DMS 273 (cell line): Measurements from ENCODE around the gene DRGX.
A peak's percentile ranks its signal among the peaks of the same experiment; 100 is the strongest.

ENCODE experiments used
- DNase-seq: peaks from one replicate; lab custom pipeline; 2025; ENCODE audit not compliant: unreplicated experiment; lab: John Stamatoyannopoulos, UW

DRGX gene

DNA sequence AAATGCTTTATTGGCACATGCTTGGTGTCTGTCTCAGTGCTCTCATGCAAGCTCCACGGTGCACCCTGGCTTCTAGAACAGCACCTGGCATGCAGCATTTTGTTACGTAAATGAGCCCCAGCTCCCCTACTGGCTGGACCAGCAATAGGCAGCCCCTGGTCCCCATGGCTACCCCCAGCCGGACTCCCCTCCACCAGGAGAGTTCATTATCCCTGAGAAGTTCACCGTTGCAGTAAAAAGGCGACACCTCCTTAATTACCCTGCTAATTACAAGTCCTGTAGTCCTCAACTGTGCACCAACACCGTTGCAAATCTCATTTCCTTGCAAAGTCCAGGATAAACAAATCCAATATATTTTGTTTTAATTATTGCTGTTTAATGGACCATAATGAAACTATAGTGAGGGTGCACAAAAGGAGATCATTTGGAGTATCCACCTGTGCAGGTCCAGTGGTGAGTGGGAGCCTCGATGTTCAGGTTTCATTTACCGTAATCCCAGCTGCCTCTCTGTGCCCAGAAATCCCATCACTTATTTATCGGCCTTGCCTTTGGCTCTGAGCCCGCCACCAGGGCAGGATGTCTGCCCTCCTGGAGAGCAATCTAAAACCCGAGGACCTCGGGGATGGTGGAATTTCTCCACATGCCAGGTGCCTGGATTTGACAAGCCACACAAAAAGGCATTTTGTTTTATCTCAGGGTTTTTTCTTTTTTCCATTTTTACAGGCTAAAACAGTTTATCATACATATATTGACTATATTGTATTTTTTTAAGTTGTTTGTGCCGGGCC, 12.8 kb upstream of the DRGX start:
- DNase-seq: peak; percentile 6

GRCh38 chr10:49407552-49408137, 11.8 kb upstream of the DRGX start:
- DNase-seq: peak; percentile 85

GRCh38 chr10:49407151-49407550, 11.3 kb upstream of the DRGX start:
- no peak for DNase-seq

DNA sequence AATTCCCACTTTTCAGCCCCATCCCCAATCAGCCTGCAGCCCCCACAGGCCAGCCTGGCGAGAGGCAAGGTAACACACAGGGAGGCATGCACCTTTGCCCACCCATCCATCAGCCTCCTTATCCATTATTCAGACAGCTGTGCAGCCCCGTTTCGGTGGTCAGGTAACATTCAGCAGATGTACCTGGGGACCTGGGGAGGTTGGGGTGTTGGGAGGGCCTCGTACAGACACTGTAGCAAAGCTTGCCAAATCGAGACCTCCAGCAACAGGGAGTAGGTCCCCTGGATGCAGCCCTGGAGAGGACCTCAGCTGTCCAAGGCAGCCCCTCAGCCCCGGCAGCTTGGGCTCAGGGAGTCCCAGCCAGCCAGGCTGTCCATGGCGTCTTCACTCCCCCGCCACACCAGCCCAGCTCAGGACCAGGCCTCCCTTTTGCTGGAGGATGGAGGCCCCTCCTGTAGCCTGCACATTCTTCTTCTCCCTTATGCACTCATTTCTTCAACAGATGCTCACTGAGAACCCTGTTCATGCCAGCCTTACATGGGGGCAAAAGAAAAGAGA, 8.5 kb upstream of the DRGX start:
- DNase-seq: no peak

GRCh38 chr10:49403363-49403762, 7.5 kb upstream of the DRGX start:
- DNase-seq: no peak

DNA sequence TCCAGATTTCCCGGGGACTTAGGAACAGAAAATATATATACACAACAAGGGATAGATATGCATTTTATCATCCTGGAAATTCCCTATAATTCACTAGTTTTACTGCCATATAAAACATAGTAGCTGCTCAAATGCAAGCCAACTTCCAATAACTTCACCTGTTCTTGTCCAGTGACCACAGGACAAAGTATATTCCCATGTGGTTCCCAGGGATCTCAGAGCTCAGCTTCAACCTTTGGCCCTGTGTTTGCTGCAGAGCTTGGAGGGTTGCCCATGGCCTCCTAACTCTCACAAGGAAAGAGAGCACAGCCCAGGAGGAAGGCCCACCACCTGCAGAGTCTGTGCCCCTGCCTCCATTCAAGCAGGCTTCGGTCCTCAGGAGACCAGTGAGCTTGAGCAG, 4.5 kb upstream of the DRGX start:
- no peak for DNase-seq

DNA sequence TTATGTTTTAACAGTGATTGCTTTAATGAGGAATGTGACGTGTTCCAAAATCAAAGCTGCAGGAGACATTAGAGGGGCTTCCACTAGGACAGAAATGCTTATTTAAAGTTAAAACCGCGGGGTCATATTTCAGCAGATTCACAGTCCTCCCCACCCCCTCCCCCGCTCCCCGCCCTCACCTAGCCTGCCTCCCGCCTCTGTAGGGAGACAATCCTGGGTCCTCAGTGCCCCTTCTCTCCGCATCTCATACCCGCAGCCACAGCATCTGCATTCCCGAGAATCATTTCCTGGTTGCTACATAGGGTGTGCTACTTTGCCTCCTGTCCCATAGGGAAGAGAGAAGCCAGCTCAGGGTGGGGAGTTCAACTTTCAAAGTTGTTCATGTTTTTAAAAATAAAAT, 3.1 kb upstream of the DRGX start:
- no peak for DNase-seq

- peak; percentile 47 for DNase-seq
These were observed 2.3 kb upstream of the DRGX start for GRCh38 chr10:49398000-49398861.

DNA sequence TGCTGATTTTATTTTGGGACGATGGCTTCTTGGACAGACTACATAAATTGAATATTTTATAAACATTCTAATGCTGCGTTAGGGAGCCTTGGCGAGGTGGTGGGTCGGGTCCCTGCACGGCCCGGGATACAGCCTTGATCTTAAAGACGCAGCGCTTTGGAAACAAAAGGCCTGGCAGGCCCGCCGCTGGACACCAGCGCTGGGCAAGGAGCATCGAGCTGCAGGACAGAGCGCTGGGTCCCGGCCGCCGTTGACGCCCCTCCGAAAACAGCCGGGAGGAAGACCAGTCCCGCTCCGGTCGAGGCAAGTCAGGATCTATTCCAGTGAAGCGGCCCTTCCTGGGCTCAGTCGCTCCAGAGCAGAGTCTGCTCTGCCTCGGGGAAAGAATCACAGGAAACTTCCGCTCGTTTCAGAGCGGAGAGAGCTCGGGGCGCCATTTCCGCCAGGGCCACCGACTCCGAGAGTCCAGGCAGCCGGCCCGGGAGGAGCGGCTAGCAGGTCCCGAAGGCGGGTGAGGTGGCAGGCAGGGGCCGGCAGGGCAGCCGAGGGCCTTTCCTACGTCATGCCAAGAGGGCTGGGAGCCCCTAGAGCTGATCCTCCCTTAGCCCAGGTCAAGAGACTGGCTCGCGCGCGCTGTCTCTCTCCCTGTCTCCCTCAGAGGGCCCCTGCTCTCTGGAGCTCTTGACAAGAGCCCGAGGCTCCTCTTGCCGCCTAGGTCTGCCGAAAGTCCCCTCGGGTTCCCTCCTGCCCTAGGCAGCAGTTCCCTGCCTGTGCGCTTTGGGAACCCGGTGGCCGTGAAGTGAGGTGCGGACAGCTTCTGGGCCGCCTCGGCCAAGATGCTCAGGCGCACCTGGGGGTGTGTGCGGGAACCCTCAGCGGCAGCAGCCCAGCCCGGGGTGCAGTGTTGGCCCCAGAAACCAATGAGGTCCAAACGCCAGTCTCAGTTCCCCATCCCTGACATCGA, 1.4 kb upstream of the DRGX start:
- peak; percentile 47 for DNase-seq

DNA sequence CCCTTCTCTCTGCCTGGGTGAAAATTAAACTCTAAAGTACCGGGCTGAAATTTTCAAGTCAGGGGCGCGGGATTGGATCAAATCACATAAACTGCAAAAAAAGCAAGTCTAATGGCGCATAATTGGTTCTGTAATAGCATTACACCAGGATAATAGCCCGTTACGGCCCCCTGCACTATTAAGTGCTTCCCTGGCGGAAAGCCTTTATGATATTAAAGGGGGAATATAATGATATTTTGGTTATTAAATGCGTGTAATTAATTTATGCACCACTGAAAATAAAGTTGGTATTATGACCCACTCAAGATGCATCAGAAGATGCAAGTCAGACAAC, 744 bp upstream of the DRGX start:
- no peak for DNase-seq

- peak; percentile 45 for DNase-seq
These were observed 752 bp downstream of the DRGX start for GRCh38 chr10:49394933-49395740.

DNA sequence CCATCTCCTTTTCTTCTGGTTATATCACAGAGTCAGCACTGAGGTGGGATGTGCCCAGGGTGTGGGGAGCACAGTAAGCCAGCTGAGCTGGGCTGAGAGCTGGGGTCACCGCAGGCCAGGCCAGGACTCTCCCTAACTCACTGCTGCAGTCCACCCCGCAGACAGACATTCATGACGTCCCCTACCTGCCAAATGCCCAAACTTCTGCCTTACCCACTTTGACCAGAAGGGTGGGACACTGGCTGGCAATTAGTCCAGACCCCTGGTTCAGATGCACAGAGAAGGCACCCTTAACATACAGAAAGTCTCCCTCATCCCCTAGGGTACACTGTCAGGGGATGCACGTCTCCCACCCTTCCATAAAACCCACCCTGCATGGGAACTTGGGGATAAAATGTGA, 2.1 kb downstream of the DRGX start:
- DNase-seq: no peak

DNA sequence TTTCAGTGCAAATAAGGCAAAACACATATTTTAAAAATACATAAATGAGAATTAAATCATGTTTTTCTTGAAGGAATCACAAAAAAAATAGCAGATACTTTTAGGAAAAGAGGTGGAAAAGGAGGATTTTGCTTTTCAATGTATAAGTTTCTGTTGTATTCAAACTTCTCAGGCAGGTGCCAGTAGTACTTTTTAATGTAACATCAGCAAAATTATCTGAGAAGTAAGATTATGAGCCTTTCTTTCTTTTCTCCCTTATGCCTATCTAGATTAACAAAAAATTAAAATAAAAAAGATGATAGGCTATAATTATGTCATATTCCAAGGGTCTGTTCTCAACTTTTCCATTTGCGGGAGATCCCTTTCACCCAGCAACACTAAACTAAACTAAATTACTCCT, 2.6 kb downstream of the DRGX start:
- no peak for DNase-seq

DNA sequence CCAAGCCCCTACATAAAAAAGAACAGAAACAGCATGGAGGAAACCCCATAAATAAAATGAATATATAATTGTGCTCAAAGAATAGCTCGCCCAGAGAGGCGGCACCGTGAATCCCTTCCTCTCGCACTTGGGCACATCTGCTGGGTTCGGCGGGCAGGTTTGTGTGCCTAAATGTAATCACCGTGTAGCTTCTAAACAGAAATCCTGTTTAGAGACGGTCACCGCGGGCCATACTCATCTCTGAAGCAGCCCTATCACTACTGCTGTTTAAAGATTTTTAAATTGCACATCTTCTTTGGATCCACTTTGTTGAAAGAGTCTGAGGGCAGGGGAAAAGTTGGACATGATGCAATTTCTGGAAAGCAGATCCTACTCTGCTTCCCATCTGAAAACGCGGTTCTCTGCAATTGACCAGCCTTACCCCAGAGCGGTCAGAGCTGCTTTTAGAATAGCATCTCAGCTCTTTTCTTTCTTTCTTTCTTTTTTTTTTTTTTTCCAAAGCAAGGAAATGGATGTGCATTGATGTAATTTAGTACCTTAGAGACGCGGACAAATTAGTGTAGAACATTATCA, 6.4 kb downstream of the DRGX start:
- DNase-seq: no peak

DNA sequence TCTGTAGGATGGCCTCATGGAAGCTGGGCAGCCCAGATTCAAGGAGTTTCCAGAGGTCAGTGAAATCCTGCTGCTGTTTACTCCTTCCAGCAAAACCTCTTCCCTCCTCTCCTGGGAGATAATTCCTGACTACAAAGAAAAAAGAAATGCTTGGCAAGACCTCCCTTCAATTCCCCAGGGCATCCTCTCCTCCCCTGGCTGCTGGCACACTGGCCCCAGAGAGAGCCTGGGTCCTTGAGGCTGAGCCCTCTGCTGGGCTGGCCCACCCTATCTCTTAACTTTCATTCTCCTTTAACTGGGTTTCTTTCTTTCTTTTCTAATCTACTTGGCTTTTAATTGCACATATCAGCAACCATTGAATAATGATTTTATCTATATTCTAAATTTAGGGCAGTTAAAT, 7.7 kb downstream of the DRGX start:
- DNase-seq: no peak

DNA sequence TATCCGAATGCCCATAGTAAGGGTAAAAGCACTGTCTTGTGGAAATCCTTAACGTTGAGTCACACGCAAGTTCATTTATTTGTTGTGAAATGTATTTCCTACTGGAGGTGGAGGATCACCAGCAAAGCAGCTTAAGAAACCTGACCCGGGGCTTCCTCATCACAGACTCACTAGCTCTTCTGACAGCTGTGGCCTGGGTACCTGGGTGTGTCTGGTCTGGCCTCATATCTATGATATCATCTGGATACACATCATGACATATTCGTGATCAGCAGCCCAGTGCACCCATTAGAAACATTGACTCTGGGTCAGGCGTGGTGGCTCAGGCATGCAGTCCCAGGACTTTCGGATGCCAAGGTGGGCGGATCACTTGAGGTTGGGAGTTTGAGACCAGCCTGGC, 8.8 kb downstream of the DRGX start:
- DNase-seq: no peak

GRCh38 chr10:49385939-49386922, 9.7 kb downstream of the DRGX start:
- DNase-seq: no peak

- DNase-seq: no peak
These were observed 11.5 kb downstream of the DRGX start for GRCh38 chr10:49384268-49384953.
